Aorta (tissue), 5 donors: ENCODE measurements around the gene ESRRA. TPM values are rescaled to one million over a fixed set of nuclear protein-coding genes. Genes with fewer than 3 reads are reported as not detected.

ENCODE experiments used
- ATAC-seq: fragments of 200-7000 bp; cut with Tn5 transposase; one replicate; pipeline ENCODE4 v1.9.1; 2022; ENCODE audit warnings: moderate library complexity; ENCODE audit not compliant: low FRiP score
- DNase-seq, 2 donors: peaks; one replicate each; pipeline ENCODE4 v3.0.0-alpha.2; 2020
- H3K27ac ChIP-seq, 2 donors: one replicate each; pipeline ENCODE4 v1.5.1; 2013; ENCODE audit warnings: low read length in 2 of 2, mild to moderate bottlenecking in 2 of 2, moderate library complexity in 2 of 2, control low read depth in 1 of 2, inconsistent platforms in 1 of 2, low read depth in 1 of 2
- H3K27me3 ChIP-seq, 2 donors: one replicate each; pipeline ENCODE4 v1.6.1; 2013; ENCODE audit warnings: control low read depth in 1 of 2, low read length in 1 of 2, mild to moderate bottlenecking in 1 of 2, moderate library complexity in 1 of 2; ENCODE audit not compliant: insufficient read depth in 2 of 2, control insufficient read depth in 1 of 2
- H3K36me3 ChIP-seq, 2 donors: one replicate each; pipeline ENCODE4 v1.6.1; 2013; ENCODE audit warnings: control low read depth in 1 of 2, low read length in 1 of 2, mild to moderate bottlenecking in 1 of 2; ENCODE audit not compliant: insufficient read depth in 2 of 2, control insufficient read depth in 1 of 2
- H3K4me1 ChIP-seq, 2 donors: one replicate each; pipeline ENCODE4 v1.6.1; 2013; ENCODE audit warnings: low read length in 2 of 2, control low read depth in 1 of 2, mild to moderate bottlenecking in 1 of 2, moderate library complexity in 1 of 2; ENCODE audit not compliant: insufficient read depth in 2 of 2, control insufficient read depth in 1 of 2
- H3K4me3 ChIP-seq, 2 donors: one replicate each; pipeline ENCODE4 v1.5.1; 2013; ENCODE audit warnings: low read length in 2 of 2, control low read depth in 1 of 2, mild to moderate bottlenecking in 1 of 2
- H3K9me3 ChIP-seq: one replicate; pipeline ENCODE4 v1.6.1; 2013; ENCODE audit warnings: mild to moderate bottlenecking, low read length; ENCODE audit not compliant: control insufficient read depth
- WGBS, 2 donors: extraction: QIAGEN DNeasy Blood & Tissue Kit; methylation state at CpG; one replicate each; pipeline ENCODE4 v1.1.7; 2013; 5-methylcytosine and 5-hydroxymethylcytosine counted together
- intact Hi-C, 2 donors: fragments of 100-400 bp; cut with DNase I; formaldehyde crosslinking; loops; one replicate each; pipeline versions ENCODE4 v1.14.2 to v1.15.0; 2022
- microRNA-seq, 2 donors: library from miRNA; unstranded; fragments of <30 nt; microRNA quantifications; one replicate each; pipeline ENCODE4 v1.2.0, GENCODE V29; 2020
- polyA plus RNA-seq, 2 donors: library from polyadenylated mRNA; stranded (reverse); fragments of 200-250 nt; gene quantifications; one replicate each; pipeline ENCODE4 v1.2.3, GENCODE V29; 2013
- total RNA-seq, 2 donors: library from RNA; stranded (reverse); fragmentation: NEBNext Ultra II Directional; extraction: Animal tissue kit (Norgen Biotek cat#: 25700); gene quantifications; one replicate each; pipeline ENCODE4 v1.2.1, GENCODE V29; 2021
- donor health status: healthy with polysubstance abuse.
- donor health status: Bipolar disorder and iron deficiency.
- donor health status: DM: no; HTN: no; CAD: no.
- donor health status: DM: no; HTN: no; CAD: no.
- donor health status: DM: yes; HTN: yes; CAD: no.

Gene ESRRA
- total and polyA plus RNA-seq, 4 donors, result 25.9 to 54.7 (median 29.9) TPM

DNA sequence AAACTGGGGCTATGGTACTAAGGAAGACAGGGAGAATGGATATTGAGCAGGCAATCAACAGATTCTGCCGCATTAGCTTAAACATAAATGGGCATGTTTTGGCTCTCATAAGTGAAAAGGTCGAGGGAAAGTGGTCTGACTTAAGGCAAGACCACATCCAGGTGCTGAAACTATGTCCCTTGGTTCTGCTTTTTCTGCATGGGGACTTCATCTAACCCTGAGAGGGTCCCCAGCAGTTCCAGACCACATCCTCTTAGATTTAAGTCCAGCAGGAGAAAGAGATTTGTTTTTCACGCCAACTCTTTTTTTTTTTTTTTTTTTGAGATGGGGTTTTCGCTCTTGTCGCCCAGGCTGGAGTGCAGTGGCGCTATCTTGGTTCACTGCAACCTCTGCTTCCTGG, 59.1 kb downstream of the ESRRA start:
- Histone ChIP-seq H3K27ac (no peak overlapping the region), H3K27me3 (no peaks in the 10 kb centered on the region), H3K4me1 (no peaks in the 10 kb centered on the region), H3K9me3 (no peaks in the 10 kb centered on the region), H3K36me3 (peaks cover 4 to 8% of the 10 kb centered on the region in 2 donors), H3K4me3 (no peak overlapping the region)
- 88 to 94% methylated on average over 6 of the region's 6 CpGs for WGBS, 2 donors
- no peak for DNase-seq
- intact Hi-C loops, result no loop called here
- no peak for ATAC-seq

DNA sequence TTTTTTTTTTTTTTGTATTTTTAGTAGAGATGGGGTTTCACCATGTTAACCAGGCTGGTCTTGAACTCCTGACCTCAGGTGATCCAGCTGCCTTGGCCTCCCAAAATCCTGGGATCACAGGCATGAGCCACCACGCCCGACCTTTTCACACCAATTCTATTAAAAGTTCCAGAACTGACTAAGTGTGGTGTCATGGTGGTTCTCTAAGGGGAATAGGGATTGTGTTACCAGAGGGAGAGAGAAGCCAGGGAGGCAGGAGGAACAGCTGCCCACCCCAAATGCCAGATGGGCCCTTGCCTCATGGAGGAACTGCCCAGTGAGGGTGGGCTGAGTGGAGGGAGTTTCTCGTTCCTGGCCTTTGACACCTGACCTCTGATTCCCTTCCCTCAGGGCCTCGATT, 59.6 kb downstream of the ESRRA start:
- Histone ChIP-seq H3K4me1 (no peaks in the 10 kb centered on the region), H3K9me3 (no peaks in the 10 kb centered on the region), H3K27ac (no peak overlapping the region), H3K4me3 (no peak overlapping the region), H3K36me3 (peaks cover 4 to 10% of the 10 kb centered on the region in 2 donors), H3K27me3 (no peaks in the 10 kb centered on the region)
- WGBS, 2 donors, result 81 to 93% methylated on average over 4 of the region's 4 CpGs
- intact Hi-C loops, result no loop called here
- DNase-seq (no peak), ATAC-seq (no peak)

Small RNA genes lying within 50 kb of the gene (microRNA-seq; reads per million reads assigned to microRNA genes)
- 0 to 1.2 reads per million in 2 donors for gene MIR7155

Other genes with a start within 250 kb of the ESRRA start
- gene MACROD1, start 139.4 kb upstream of the ESRRA start, total RNA-seq, result 10 to 100 TPM; 12.7 to 19.0 TPM
- gene MACROD1, start 139.4 kb upstream of the ESRRA start, polyA plus RNA-seq, result 100 to 1,000 TPM; 111 to 125 TPM
- gene STIP1, start 119.4 kb upstream of the ESRRA start, total RNA-seq, result 100 to 1,000 TPM in 1 of 2 donors, 10 to 100 TPM in 1; 67.9 to 111 TPM
- 10 to 100 TPM; 31.0 to 40.4 TPM for gene STIP1, start 119.4 kb upstream of the ESRRA start, polyA plus RNA-seq
- 10 to 100 TPM; 35.6 to 42.6 TPM for gene FERMT3, start 98.8 kb upstream of the ESRRA start, total RNA-seq
- gene FERMT3, start 98.8 kb upstream of the ESRRA start, polyA plus RNA-seq, result 10 to 100 TPM; 22.2 to 38.1 TPM
- 10 to 100 TPM; 24.5 to 24.8 TPM for gene TRPT1, start 79.3 kb upstream of the ESRRA start, total RNA-seq
- 10 to 100 TPM; 34.3 to 95.3 TPM for gene TRPT1, start 79.3 kb upstream of the ESRRA start, polyA plus RNA-seq
- gene NUDT22, start 79.2 kb upstream of the ESRRA start, total RNA-seq, result 10 to 100 TPM; 36.7 to 46.9 TPM
- 10 to 100 TPM; 42.1 to 98.8 TPM for gene NUDT22, start 79.2 kb upstream of the ESRRA start, polyA plus RNA-seq
- gene DNAJC4, start 75.0 kb upstream of the ESRRA start, total RNA-seq, result 10 to 100 TPM; 15.0 to 27.4 TPM
- gene DNAJC4, start 75.0 kb upstream of the ESRRA start, polyA plus RNA-seq, result 10 to 100 TPM; 26.2 to 97.9 TPM
- gene VEGFB, start 70.9 kb upstream of the ESRRA start, total RNA-seq, result 100 to 1,000 TPM; 131 to 208 TPM
- 100 to 1,000 TPM; 191 to 206 TPM for gene VEGFB, start 70.9 kb upstream of the ESRRA start, polyA plus RNA-seq
- gene FKBP2, start 64.4 kb upstream of the ESRRA start, total RNA-seq, result 10 to 100 TPM; 50.2 to 52.6 TPM
- 100 to 1,000 TPM; 122 to 298 TPM for gene FKBP2, start 64.4 kb upstream of the ESRRA start, polyA plus RNA-seq
- gene PPP1R14B, start 58.6 kb upstream of the ESRRA start, total RNA-seq, result 100 to 1,000 TPM; 110 to 146 TPM
- 100 to 1,000 TPM; 129 to 145 TPM for gene PPP1R14B, start 58.6 kb upstream of the ESRRA start, polyA plus RNA-seq
- gene PLCB3, start 54.0 kb upstream of the ESRRA start, total RNA-seq, result 10 to 100 TPM; 29.4 to 32.3 TPM
- gene PLCB3, start 54.0 kb upstream of the ESRRA start, polyA plus RNA-seq, result 10 to 100 TPM; 16.9 to 27.2 TPM
- gene BAD, start 20.9 kb upstream of the ESRRA start, total RNA-seq, result 10 to 100 TPM; 47.2 to 53.3 TPM
- gene BAD, start 20.9 kb upstream of the ESRRA start, polyA plus RNA-seq, result 100 to 1,000 TPM in 1 of 2 donors, 10 to 100 TPM in 1; 81.8 to 119 TPM
- gene GPR137, start 19.7 kb upstream of the ESRRA start, total RNA-seq, result 10 to 100 TPM; 22.5 to 31.8 TPM
- gene GPR137, start 19.7 kb upstream of the ESRRA start, polyA plus RNA-seq, result 10 to 100 TPM; 19.7 to 40.3 TPM
- gene KCNK4, start 14.2 kb upstream of the ESRRA start, total RNA-seq, result not detected
- gene KCNK4, start 14.2 kb upstream of the ESRRA start, polyA plus RNA-seq, result not detected
- not detected for gene CATSPERZ, start 5.2 kb upstream of the ESRRA start, total RNA-seq
- not detected for gene CATSPERZ, start 5.2 kb upstream of the ESRRA start, polyA plus RNA-seq
- 100 to 1,000 TPM; 139 TPM for gene TRMT112, start 12.0 kb downstream of the ESRRA start, total RNA-seq
- 100 to 1,000 TPM; 207 to 270 TPM for gene TRMT112, start 12.0 kb downstream of the ESRRA start, polyA plus RNA-seq
- 10 to 100 TPM; 69.9 to 95.7 TPM for gene PRDX5, start 12.6 kb downstream of the ESRRA start, total RNA-seq
- gene PRDX5, start 12.6 kb downstream of the ESRRA start, polyA plus RNA-seq, result 100 to 1,000 TPM; 188 to 316 TPM
- gene CCDC88B, start 34.7 kb downstream of the ESRRA start, total RNA-seq, result 10 to 100 TPM in 1 of 2 donors, 1 to 10 TPM in 1; 7.4 to 19.0 TPM
- 10 to 100 TPM; 13.4 to 28.5 TPM for gene CCDC88B, start 34.7 kb downstream of the ESRRA start, polyA plus RNA-seq
- gene RPS6KA4, start 53.6 kb downstream of the ESRRA start, total RNA-seq, result 10 to 100 TPM; 25.8 to 31.8 TPM
- 10 to 100 TPM; 14.1 to 27.2 TPM for gene RPS6KA4, start 53.6 kb downstream of the ESRRA start, polyA plus RNA-seq